IMR-90 (cell line): Measurements from ENCODE around the gene DCAF5. TPM values are rescaled to one million over a fixed set of nuclear protein-coding genes. Genes with fewer than 3 reads are reported as not detected.

Experiments
- ATAC-seq: fragments of 200-7000 bp; cut with Tn5 transposase; 2 replicates; pipeline ENCODE4 v1.9.1; 2020; ENCODE audit warnings: low read depth, mild to moderate bottlenecking, moderate library complexity
- BruUV-seq: library from RNA; stranded (reverse); fragments of 400-500 nt; replicated peaks from 2 replicates; lab custom pipeline; 2021; lab: Mats Ljungman, UMichigan
- CTCF ChIA-PET: fragments of 300-600 bp; formaldehyde crosslinking; extraction: SDS; loops from one replicate; lab custom pipeline; 2021; ENCODE audit warnings: antibody characterized with exemption; lab: Yijun Ruan, JAX
- POLR2A ChIA-PET: fragments of 300-600 bp; sonication (Branson Sonifier 250); formaldehyde crosslinking; loops from one replicate; lab custom pipeline; 2022; ENCODE audit warnings: antibody characterized with exemption; ENCODE audit not compliant: unreplicated experiment; lab: Charles Lee
- DNase-seq: peaks from one replicate; pipeline ENCODE4 v3.0.0; 2013
- H2AFZ ChIP-seq: replicated peaks from 2 replicates; pipeline ENCODE3; 2013; ENCODE audit warnings: low read length, mild to moderate bottlenecking; ENCODE audit not compliant: poor library complexity
- H2AK5ac ChIP-seq: 2 replicates; pipeline ENCODE4 v1.6.1; 2013; ENCODE audit warnings: low read depth, low read length, inconsistent platforms
- H2AK9ac ChIP-seq: replicated peaks from 2 replicates; pipeline ENCODE3; 2013; ENCODE audit warnings: mild to moderate bottlenecking, low read depth, low read length, moderate library complexity; ENCODE audit not compliant: poor library complexity
- H2BK120ac ChIP-seq: 2 replicates; pipeline ENCODE4 v1.6.1; 2013; ENCODE audit warnings: low read depth, low read length, inconsistent platforms
- H2BK15ac ChIP-seq: 3 replicates; pipeline ENCODE4 v1.6.1; 2013; ENCODE audit warnings: low read depth, low read length, inconsistent platforms
- H2BK20ac ChIP-seq: 2 replicates; pipeline ENCODE4 v1.6.1; 2013; ENCODE audit warnings: low read depth, mild to moderate bottlenecking, inconsistent platforms, low read length, moderate library complexity
- H2BK5ac ChIP-seq: 2 replicates; pipeline ENCODE4 v1.6.1; 2013; ENCODE audit warnings: mild to moderate bottlenecking, low read depth, low read length, inconsistent platforms; ENCODE audit not compliant: poor library complexity, severe bottlenecking
- H3K14ac ChIP-seq: replicated peaks from 2 replicates; pipeline ENCODE4 v1.6.1; 2013; ENCODE audit warnings: low read depth, low read length, inconsistent platforms
- H3K18ac ChIP-seq: 2 replicates; pipeline ENCODE4 v1.6.1; 2013; ENCODE audit warnings: low read depth, low read length, control low read depth
- H3K23ac ChIP-seq: 2 replicates; pipeline ENCODE4 v1.6.1; 2013; ENCODE audit warnings: low read depth, low read length, inconsistent platforms
- H3K27ac ChIP-seq: 2 replicates; pipeline ENCODE4 v1.5.1; 2013; ENCODE audit warnings: mild to moderate bottlenecking, control low read depth, low read length; ENCODE audit not compliant: insufficient read depth
- H3K27me3 ChIP-seq: 2 replicates; pipeline ENCODE4 v1.6.1; 2013; ENCODE audit warnings: low read length; ENCODE audit not compliant: control insufficient read depth, insufficient read depth
- H3K36me3 ChIP-seq: 2 replicates; pipeline ENCODE4 v1.6.1; 2013; ENCODE audit warnings: low read length, mixed read lengths; ENCODE audit not compliant: control insufficient read depth, insufficient read depth
- H3K4ac ChIP-seq: 2 replicates; pipeline ENCODE4 v1.6.1; 2013; ENCODE audit warnings: low read depth, low read length, inconsistent platforms
- H3K4me1 ChIP-seq: 2 replicates; pipeline ENCODE4 v1.6.1; 2013; ENCODE audit warnings: low read length, mixed read lengths; ENCODE audit not compliant: control insufficient read depth, insufficient read depth
- H3K4me2 ChIP-seq: 2 replicates; pipeline ENCODE4 v1.6.1; 2013; ENCODE audit warnings: low read depth, mild to moderate bottlenecking, control low read depth, low read length, moderate library complexity
- H3K4me3 ChIP-seq: 2 replicates; pipeline ENCODE4 v1.5.1; 2013; ENCODE audit warnings: low read depth, mild to moderate bottlenecking, control low read depth, low read length, moderate library complexity; ENCODE audit not compliant: insufficient read depth
- H3K56ac ChIP-seq: 2 replicates; pipeline ENCODE4 v1.6.1; 2013; ENCODE audit warnings: low read length, inconsistent platforms; ENCODE audit not compliant: insufficient read depth; ENCODE audit errors: extremely low read depth
- H3K79me1 ChIP-seq, 2 experiments: 2 replicates each; pipeline ENCODE4 v1.6.1; 2013; ENCODE audit warnings: low read length in 2 of 2, inconsistent platforms in 1 of 2, low read depth in 1 of 2
- H3K9ac ChIP-seq: 2 replicates; pipeline ENCODE4 v1.6.1; 2013; ENCODE audit warnings: low read depth, low read length, control low read depth
- H3K9me1 ChIP-seq: 2 replicates; pipeline ENCODE4 v1.6.1; 2013; ENCODE audit warnings: low read length, inconsistent platforms; ENCODE audit not compliant: insufficient read depth
- H3K9me3 ChIP-seq: 2 replicates; pipeline ENCODE4 v1.6.1; 2013; ENCODE audit warnings: low read length; ENCODE audit not compliant: control insufficient read depth, insufficient read depth
- H4K20me1 ChIP-seq: 2 replicates; pipeline ENCODE4 v1.6.1; 2013; ENCODE audit warnings: low read length, inconsistent platforms; ENCODE audit not compliant: insufficient read depth
- H4K5ac ChIP-seq: 2 replicates; pipeline ENCODE4 v1.6.1; 2013; ENCODE audit warnings: mild to moderate bottlenecking, low read depth, low read length, control low read depth
- H4K8ac ChIP-seq, 2 experiments: 2 replicates each; pipeline ENCODE4 v1.6.1; 2013; ENCODE audit warnings: low read depth in 2 of 2, low read length in 2 of 2, control low read depth in 1 of 2, inconsistent platforms in 1 of 2
- H4K91ac ChIP-seq: 2 replicates; pipeline ENCODE4 v1.6.1; 2013; ENCODE audit warnings: low read depth, low read length, inconsistent platforms; ENCODE audit not compliant: insufficient read depth
- BHLHE40 ChIP-seq: fragments of 150-350 bp; IDR thresholded peaks from 2 replicates; pipeline ENCODE4 v1.6.1; 2016; ENCODE audit warnings: mild to moderate bottlenecking, low read depth, low read length
- CEBPB ChIP-seq: IDR thresholded peaks from 2 replicates; pipeline ENCODE4 v1.6.1; 2012; ENCODE audit warnings: low read depth, low read length, improper control_type of control experiment
- CHD1 ChIP-seq: IDR thresholded peaks from 2 replicates; pipeline ENCODE4 v1.6.1; 2012; ENCODE audit warnings: low read depth, low read length, improper control_type of control experiment
- ELK1 ChIP-seq: fragments of 150-350 bp; IDR thresholded peaks from 2 replicates; pipeline ENCODE4 v1.6.1; 2016; ENCODE audit warnings: low read depth, mild to moderate bottlenecking, low read length, moderate library complexity, borderline replicate concordance
- FOS ChIP-seq: fragments of 150-350 bp; IDR thresholded peaks from 2 replicates; pipeline ENCODE4 v1.6.1; 2016; ENCODE audit warnings: low read depth, low read length
- MAFK ChIP-seq: IDR thresholded peaks from 2 replicates; pipeline ENCODE4 v1.6.1; 2012; ENCODE audit warnings: low read depth, low read length, improper control_type of control experiment
- MAZ ChIP-seq: IDR thresholded peaks from 2 replicates; pipeline ENCODE4 v1.6.1; 2012; ENCODE audit warnings: low read depth, mild to moderate bottlenecking, low read length, improper control_type of control experiment, moderate library complexity, borderline replicate concordance
- MXI1 ChIP-seq: IDR thresholded peaks from 2 replicates; pipeline ENCODE4 v1.6.1; 2012; ENCODE audit warnings: low read depth, mild to moderate bottlenecking, low read length, moderate library complexity, borderline replicate concordance
- NFE2L2 ChIP-seq: fragments of 150-350 bp; IDR thresholded peaks from 2 replicates; pipeline ENCODE4 v1.6.1; 2016; ENCODE audit warnings: low read depth, mild to moderate bottlenecking, low read length
- POLR2A ChIP-seq: IDR thresholded peaks from 2 replicates; pipeline ENCODE4 v1.6.1; 2012; ENCODE audit warnings: mild to moderate bottlenecking, low read depth, low read length
- RAD21 ChIP-seq: IDR thresholded peaks from 2 replicates; pipeline ENCODE4 v1.6.1; 2012; ENCODE audit warnings: low read length, improper control_type of control experiment
- RCOR1 ChIP-seq: IDR thresholded peaks from 2 replicates; pipeline ENCODE4 v1.6.1; 2012; ENCODE audit warnings: mild to moderate bottlenecking, low read length, improper control_type of control experiment; ENCODE audit not compliant: insufficient replicate concordance
- RFX5 ChIP-seq: IDR thresholded peaks from 2 replicates; pipeline ENCODE4 v1.8.0; 2012; ENCODE audit warnings: low read depth, mild to moderate bottlenecking, low read length, moderate library complexity
- SMC3 ChIP-seq: fragments of 150-350 bp; IDR thresholded peaks from 2 replicates; pipeline ENCODE4 v1.6.1; 2016; ENCODE audit warnings: low read depth, mild to moderate bottlenecking, antibody characterized with exemption, low read length, moderate library complexity
- USF2 ChIP-seq: fragments of 150-350 bp; IDR thresholded peaks from 2 replicates; pipeline ENCODE4 v1.6.1; 2017; ENCODE audit warnings: mild to moderate bottlenecking, antibody characterized with exemption, low read length, low read depth
- WGBS, 2 experiments: methylation state at CpG; one replicate each; pipeline versions ENCODE4 v1.1.5 to v1.1.7; 2013; ENCODE audit warnings: missing lambda C conversion rate in 2 of 2; ENCODE audit not compliant: insufficient read length in 1 of 2; ENCODE audit errors: extremely low coverage in 2 of 2; 5-methylcytosine and 5-hydroxymethylcytosine counted together
- dilution Hi-C: fragments of 300-500 bp; cut with HindIII; formaldehyde crosslinking; loops from one replicate; pipeline ENCODE4 v1.14.3; 2018; ENCODE audit warnings: low sequenced_read_pairs; ENCODE audit not compliant: unreplicated experiment
- in situ Hi-C: fragments of 300-500 bp; cut with MboI; formaldehyde crosslinking; loops from 3 replicates; pipeline ENCODE4 v1.14.3; 2019; ENCODE audit warnings: low sequenced_read_pairs, inconsistent platforms, mixed read lengths
- intact Hi-C: fragments of 100-400 bp; cut with micrococcal nuclease; formaldehyde crosslinking; loops from 2 replicates; pipeline ENCODE4 v1.10.0; 2022
- polyA plus RNA-seq, 3 experiments: library from polyadenylated mRNA; depleted of rRNA; stranded (reverse); fragments of >200 nt; gene quantifications; 2 replicates each; pipeline ENCODE4 v1.2.3, GENCODE V29; 2012; ENCODE audit warnings: low replicate concordance in 1 of 3
- total RNA-seq: library from RNA; depleted of rRNA; stranded (reverse); fragments of >200 nt; gene quantifications from 2 replicates; pipeline ENCODE4 v1.2.3, GENCODE V29; 2012
- TF ChIP-seq, protein P1 (sequence below): conservative IDR thresholded peaks from 2 replicates; pipeline ENCODE4 v1.5.1; 2012; ENCODE audit warnings: mild to moderate bottlenecking, low read depth, low read length, improper control_type of control experiment

DCAF5 gene
- total and polyA plus RNA-seq, 2 of the 4 experiments (the other 2 are of a cell fraction): 17.6 to 30.4 TPM

GRCh38 chr14:69073915-69074314, 79.0 kb downstream of the DCAF5 start:
- Histone ChIP-seq H3K9me1 (peaks cover 21% of the 10 kb centered on the region), H4K20me1 (no peaks in the 10 kb centered on the region), H2BK120ac (no peak overlapping the region), H4K91ac (no peak overlapping the region), H3K18ac (no peak overlapping the region), H3K36me3 (peaks cover 17% of the 10 kb centered on the region), H3K56ac (no peak overlapping the region), H3K4me2 (no peak overlapping the region), H2BK5ac (no peak overlapping the region), H3K79me1 (peaks cover 12 to 47% of the 10 kb centered on the region in 2 experiments), H3K27ac (no peak overlapping the region), H4K8ac (no peak overlapping the region), H2AK9ac (no peak overlapping the region), H3K4me3 (no peak overlapping the region), H3K4ac (no peak overlapping the region), H2BK15ac (no peak overlapping the region), H2AK5ac (no peak overlapping the region), H3K23ac (no peak overlapping the region), H3K4me1 (peaks cover 14% of the 10 kb centered on the region), H2AFZ (no peak overlapping the region), H3K14ac (no peak overlapping the region), H2BK20ac (no peak overlapping the region), H3K9ac (no peak overlapping the region), H3K27me3 (no peaks in the 10 kb centered on the region), H3K9me3 (no peaks in the 10 kb centered on the region), H4K5ac (no peak overlapping the region)
- DNase-seq: no peak
- TF ChIP-seq FOS (no peak), BHLHE40 (no peak), MAZ (no peak), POLR2A (no peak), USF2 (no peak), SMC3 (no peak), RCOR1 (no peak), MXI1 (no peak), RAD21 (no peak), NFE2L2 (no peak), CEBPB (no peak), CHD1 (no peak), RFX5 (no peak), ELK1 (no peak), MAFK (no peak)
- TF ChIP-seq, protein P1, sequence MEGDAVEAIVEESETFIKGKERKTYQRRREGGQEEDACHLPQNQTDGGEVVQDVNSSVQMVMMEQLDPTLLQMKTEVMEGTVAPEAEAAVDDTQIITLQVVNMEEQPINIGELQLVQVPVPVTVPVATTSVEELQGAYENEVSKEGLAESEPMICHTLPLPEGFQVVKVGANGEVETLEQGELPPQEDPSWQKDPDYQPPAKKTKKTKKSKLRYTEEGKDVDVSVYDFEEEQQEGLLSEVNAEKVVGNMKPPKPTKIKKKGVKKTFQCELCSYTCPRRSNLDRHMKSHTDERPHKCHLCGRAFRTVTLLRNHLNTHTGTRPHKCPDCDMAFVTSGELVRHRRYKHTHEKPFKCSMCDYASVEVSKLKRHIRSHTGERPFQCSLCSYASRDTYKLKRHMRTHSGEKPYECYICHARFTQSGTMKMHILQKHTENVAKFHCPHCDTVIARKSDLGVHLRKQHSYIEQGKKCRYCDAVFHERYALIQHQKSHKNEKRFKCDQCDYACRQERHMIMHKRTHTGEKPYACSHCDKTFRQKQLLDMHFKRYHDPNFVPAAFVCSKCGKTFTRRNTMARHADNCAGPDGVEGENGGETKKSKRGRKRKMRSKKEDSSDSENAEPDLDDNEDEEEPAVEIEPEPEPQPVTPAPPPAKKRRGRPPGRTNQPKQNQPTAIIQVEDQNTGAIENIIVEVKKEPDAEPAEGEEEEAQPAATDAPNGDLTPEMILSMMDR: no peak
- no CpG with 5 or more reads among the region's 1 CpG for WGBS, 2 experiments
- in situ Hi-C loops (no loop called here), dilution Hi-C loops (no loop called here), intact Hi-C loops (no loop called here)
- BruUV-seq: no TSS peak
- ATAC-seq: no peak
- POLR2A ChIA-PET: interaction anchor here (1.0 kb wide), 1 partner anchor 96 kb away, joined by 4 read pairs; no protein-coding TSS in a partner anchor
- CTCF ChIA-PET: no interaction called here
